Ovary (tissue), 9 donors: ENCODE results near the gene CRABP2. TPM values are rescaled to one million over a fixed set of nuclear protein-coding genes. Genes with fewer than 3 reads are reported as not detected.

Experiments used
- DNase-seq, 5 donors: peaks; one replicate each; pipeline ENCODE4 v3.0.0-alpha.2; 2019 to 2020
- H3K27ac ChIP-seq, 2 donors: fragments of 200-600 bp; one replicate each; pipeline versions ENCODE4 v1.5.1 to v1.8.0; 2019 to 2022
- H3K27me3 ChIP-seq: fragments of 200-600 bp; one replicate; pipeline ENCODE4 v1.8.0; 2022
- H3K36me3 ChIP-seq: fragments of 200-600 bp; sonication (generic); one replicate; pipeline ENCODE4 v1.5.1; 2019
- H3K4me1 ChIP-seq: one replicate; pipeline ENCODE4 v1.8.1; 2013; ENCODE audit warnings: mild to moderate bottlenecking, moderate library complexity; ENCODE audit not compliant: insufficient read depth
- H3K4me3 ChIP-seq: fragments of 200-600 bp; sonication (generic); one replicate; pipeline ENCODE4 v1.5.1; 2017
- H3K9me3 ChIP-seq, 2 donors: fragments of 200-600 bp in 1 of 2; sonication (generic) in 1 of 2; one replicate each; pipeline versions ENCODE4 v1.5.1 to v1.8.1; 2013 to 2019; ENCODE audit warnings: mild to moderate bottlenecking in 1 of 2, moderate library complexity in 1 of 2
- EP300 ChIP-seq: sonication (generic); formaldehyde crosslinking; IDR thresholded peaks from one replicate; pipeline ENCODE4 v1.6.1; 2017; ENCODE audit warnings: antibody characterized with exemption
- POLR2A ChIP-seq: fragments of 450-650 bp; IDR thresholded peaks from one replicate; pipeline ENCODE4 v1.6.1; 2017; ENCODE audit warnings: antibody characterized with exemption, mild to moderate bottlenecking, moderate library complexity
- WGBS, 3 donors: extraction: QIAGEN DNeasy Blood & Tissue Kit in 1 of 3; methylation state at CpG; one replicate each; pipeline versions ENCODE4 v1.1.5 to v1.1.7; 2013 to 2017; 5-methylcytosine and 5-hydroxymethylcytosine counted together
- intact Hi-C, 4 donors: fragments of 100-400 bp; cut with DNase I; formaldehyde crosslinking; loops; one replicate each; pipeline versions ENCODE4 v1.11.0 to v1.15.1; 2022 to 2023
- polyA plus RNA-seq, 2 donors: library from polyadenylated mRNA; stranded (reverse); fragments of 200-250 nt in 1 of 2; fragments of 350-450 nt in 1 of 2; fragmentation: Illumina TruSeq in 1 of 2; extraction: RNeasy Lipid Tissue Mini Kit (QIAGEN cat#74804) in 1 of 2; gene quantifications; one replicate each; pipeline ENCODE4 v1.2.3, GENCODE V29; 2013 to 2014
- total RNA-seq, 7 donors: library from RNA; depleted of rRNA in 2 of 7; stranded (reverse); fragments of >200 nt in 2 of 7; fragmentation: NEBNext Ultra II Directional in 3 of 7; extraction: Animal tissue kit (Norgen Biotek cat#: 25700) in 3 of 7; gene quantifications; one replicate each; pipeline versions ENCODE4 v1.1.0 to v1.2.4, GENCODE V29; 2016 to 2023
- TF ChIP-seq, protein P1 (sequence below), 3 donors: fragments of 450-650 bp in 2 of 3; fragments of 200-600 bp in 1 of 3; IDR thresholded peaks; one replicate each; pipeline versions ENCODE4 v1.5.1 to v1.8.0; 2016 to 2022; ENCODE audit warnings: antibody characterized with exemption in 3 of 3, mild to moderate bottlenecking in 1 of 3
- donor health status: DM: no; HTN: no; CAD: no; lungs with moderate emphysema.
- donor health status: DM: no; HTN: no; CAD: no.
- donor health status: Bipolar disorder and iron deficiency.
- donor health status: DM: yes; HTN: yes; CAD: no.
- donor health status: DM: no; HTN: no; CAD: no.
- donor health status: DM: yes; HTN: yes; CAD: no.

The CRABP2 gene
- total and polyA plus RNA-seq, 9 donors: 1.4 to 31.5 (median 5.5) TPM

DNA sequence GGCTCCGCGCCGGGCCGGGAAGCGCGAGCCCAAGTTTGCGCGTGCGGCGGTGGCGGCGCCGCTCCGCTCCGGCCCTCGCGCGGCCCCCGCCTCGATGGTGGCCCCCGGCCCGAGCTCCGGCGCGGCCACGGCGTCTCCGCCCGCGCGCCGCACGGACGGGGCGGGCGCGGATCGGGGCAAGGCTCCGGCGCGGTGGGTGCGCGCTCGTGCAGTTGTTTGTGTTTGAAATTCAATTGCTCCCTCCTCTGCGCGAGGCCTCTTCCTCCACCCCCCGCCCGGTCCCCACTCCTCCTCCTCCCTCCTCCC lies 46.0 kb upstream of the CRABP2 start, which contains the start of gene HDGF:
Gene HDGF (minus strand): TSS at position 225 of the 306 bp plus-strand sequence. CDS start 246 bp downstream, outside the sequence.
- H3K4me1 ChIP-seq: peaks cover 23% of the 10 kb centered on the region

GRCh38 chr1:156750711-156751450 lies 45.5 kb upstream of the CRABP2 start:
- Histone ChIP-seq H3K27me3 (no peaks in the 10 kb centered on the region), H3K4me3 (peak overlapping the region; percentile 66), H3K4me1 (peaks cover 26% of the 10 kb centered on the region), H3K9me3 (no peaks in the 10 kb centered on the region), H3K27ac (peak overlapping the region; percentile 93 to 96), H3K36me3 (no peaks in the 10 kb centered on the region)
- intact Hi-C loops: no loop called here
- peak; percentile 71 to 81 (median 79) for DNase-seq
- TF ChIP-seq, protein P1, sequence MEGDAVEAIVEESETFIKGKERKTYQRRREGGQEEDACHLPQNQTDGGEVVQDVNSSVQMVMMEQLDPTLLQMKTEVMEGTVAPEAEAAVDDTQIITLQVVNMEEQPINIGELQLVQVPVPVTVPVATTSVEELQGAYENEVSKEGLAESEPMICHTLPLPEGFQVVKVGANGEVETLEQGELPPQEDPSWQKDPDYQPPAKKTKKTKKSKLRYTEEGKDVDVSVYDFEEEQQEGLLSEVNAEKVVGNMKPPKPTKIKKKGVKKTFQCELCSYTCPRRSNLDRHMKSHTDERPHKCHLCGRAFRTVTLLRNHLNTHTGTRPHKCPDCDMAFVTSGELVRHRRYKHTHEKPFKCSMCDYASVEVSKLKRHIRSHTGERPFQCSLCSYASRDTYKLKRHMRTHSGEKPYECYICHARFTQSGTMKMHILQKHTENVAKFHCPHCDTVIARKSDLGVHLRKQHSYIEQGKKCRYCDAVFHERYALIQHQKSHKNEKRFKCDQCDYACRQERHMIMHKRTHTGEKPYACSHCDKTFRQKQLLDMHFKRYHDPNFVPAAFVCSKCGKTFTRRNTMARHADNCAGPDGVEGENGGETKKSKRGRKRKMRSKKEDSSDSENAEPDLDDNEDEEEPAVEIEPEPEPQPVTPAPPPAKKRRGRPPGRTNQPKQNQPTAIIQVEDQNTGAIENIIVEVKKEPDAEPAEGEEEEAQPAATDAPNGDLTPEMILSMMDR (IDR thresholded peaks at IDR 0.05): peak in 2 of 3 donors; percentile 38 to 45
- TF ChIP-seq POLR2A (peak; percentile 19), EP300 (no peak)
- WGBS, 3 donors: 0 to 1% (median 0%) methylated on average over 55 to 64 of the region's 64 CpGs

More for the DNA sequence above, 46.0 kb upstream of the CRABP2 start, which contains the start of gene HDGF:
- DNase-seq: no peak
- peak within 1 kb of the TSS; percentile 93 to 96 for H3K27ac ChIP-seq
- peak within 1 kb of the TSS; percentile 66 for H3K4me3 ChIP-seq
- H3K36me3 ChIP-seq: no peaks in the 10 kb centered on the region
- 0 to 1% (median 0%) methylated on average over 28 to 48 of the region's 48 CpGs for WGBS, 3 donors
- intact Hi-C loops: no loop called here
- H3K9me3 ChIP-seq: no peaks in the 10 kb centered on the region
- peak; percentile 6 for TF ChIP-seq POLR2A
- TF ChIP-seq, protein P1 (IDR thresholded peaks at IDR 0.05): no peak
- H3K27me3 ChIP-seq: no peaks in the 10 kb centered on the region

DNA sequence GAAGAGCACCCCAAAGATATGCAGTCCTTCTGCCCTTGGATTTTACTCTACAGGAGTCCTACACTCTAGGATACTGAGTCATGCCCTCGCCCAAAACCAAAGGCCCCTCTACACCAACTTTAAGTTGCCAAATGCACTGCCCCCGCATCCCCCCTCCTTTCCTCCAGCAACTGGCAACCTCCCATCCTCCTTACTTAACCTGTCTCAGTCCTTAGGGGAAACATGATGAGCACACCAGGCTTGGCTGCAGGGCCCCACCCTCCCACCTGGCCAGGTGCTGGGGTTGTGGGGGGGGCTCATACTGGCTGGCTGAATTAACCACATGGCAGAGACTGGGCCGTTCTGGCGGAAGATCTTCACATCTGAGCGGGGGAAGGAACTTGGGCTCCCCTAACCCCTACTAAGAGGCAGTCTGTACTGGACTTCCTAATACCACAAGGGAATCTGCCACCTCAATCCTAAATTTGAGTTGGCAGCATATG lies 44.8 kb upstream of the CRABP2 start:
- 0 to 1% (median 0%) methylated on average over 5 of the region's 5 CpGs for WGBS, 3 donors
- peak in 4 of 5 donors; percentile 59 to 70 (median 64) for DNase-seq
- intact Hi-C loops: no loop called here
- H3K4me3 ChIP-seq: peak overlapping the region; percentile 66
- peaks cover 26% of the 10 kb centered on the region for H3K4me1 ChIP-seq
- H3K27ac ChIP-seq: peak overlapping the region; percentile 93 to 96
- H3K36me3 ChIP-seq: no peaks in the 10 kb centered on the region
- TF ChIP-seq POLR2A (no peak), EP300 (no peak)
- TF ChIP-seq, protein P1 (IDR thresholded peaks at IDR 0.05): no peak
- H3K9me3 ChIP-seq: no peaks in the 10 kb centered on the region
- H3K27me3 ChIP-seq: no peaks in the 10 kb centered on the region

GRCh38 chr1:156749419-156750118 lies 44.2 kb upstream of the CRABP2 start:
- Histone ChIP-seq H3K27ac (peak overlapping the region; percentile 93 to 96), H3K9me3 (no peaks in the 10 kb centered on the region), H3K4me1 (peaks cover 26% of the 10 kb centered on the region), H3K36me3 (no peaks in the 10 kb centered on the region), H3K27me3 (no peaks in the 10 kb centered on the region), H3K4me3 (peak overlapping the region; percentile 66)
- TF ChIP-seq EP300: no peak
- no peak for TF ChIP-seq POLR2A
- TF ChIP-seq, protein P1 (IDR thresholded peaks at IDR 0.05): no peak
- WGBS, 3 donors: 20 to 32% (median 27%) methylated on average over 8 of the region's 8 CpGs
- intact Hi-C loops: no loop called here
- peak in 1 of 5 donors; percentile 41 for DNase-seq
